Upper lobe of left lung (tissue), 6 donors: ENCODE measurements around the gene CAPN11. TPM values are rescaled to one million over a fixed set of nuclear protein-coding genes. Genes with fewer than 3 reads are reported as not detected.
"Not testable (repeated sequence)": the region's sequence is repeated elsewhere in the genome, so short reads cannot be mapped to it uniquely, and the experiment has no call there.

Source experiments
- ATAC-seq, 2 donors: fragments of 200-7000 bp; cut with Tn5 transposase; one replicate each; pipeline ENCODE4 v1.9.1; 2022; ENCODE audit warnings: mild to moderate bottlenecking in 2 of 2, moderate library complexity in 2 of 2; ENCODE audit not compliant: low FRiP score in 2 of 2
- DNase-seq, 2 donors: peaks; one replicate each; pipeline ENCODE4 v3.0.0-alpha.2; 2019 to 2020
- H3K27ac ChIP-seq, 4 donors: fragments of 200-600 bp; sonication (generic); one replicate each; pipeline ENCODE4 v1.5.1; 2016 to 2019
- H3K27me3 ChIP-seq, 4 donors: fragments of 200-600 bp; sonication (generic); one replicate each; pipeline ENCODE4 v1.5.1; 2017 to 2019
- H3K36me3 ChIP-seq, 4 donors: fragments of 200-600 bp; sonication (generic); one replicate each; pipeline ENCODE4 v1.5.1; 2016 to 2019
- H3K4me1 ChIP-seq, 4 donors: fragments of 200-600 bp; sonication (generic); one replicate each; pipeline ENCODE4 v1.5.1; 2018 to 2019
- H3K4me3 ChIP-seq, 4 donors: fragments of 200-600 bp; sonication (generic); one replicate each; pipeline ENCODE4 v1.5.1; 2017 to 2019; ENCODE audit warnings: mild to moderate bottlenecking in 2 of 4, moderate library complexity in 1 of 4
- H3K9me3 ChIP-seq, 4 donors: fragments of 200-600 bp; sonication (generic); one replicate each; pipeline ENCODE4 v1.5.1; 2018 to 2019
- CTCF ChIP-seq, 6 experiments: fragments of 450-650 bp in 4 of 6; fragments of 200-600 bp in 2 of 6; sonication (generic) in 2 of 6; IDR thresholded peaks; one replicate each; pipeline ENCODE4 v1.5.1; 2016 to 2019; ENCODE audit warnings: antibody characterized with exemption in 6 of 6
- EP300 ChIP-seq, 4 donors: sonication (generic); formaldehyde crosslinking; IDR thresholded peaks; one replicate each; pipeline ENCODE4 v1.5.1; 2017; ENCODE audit warnings: antibody characterized with exemption in 4 of 4, control low read depth in 2 of 4
- POLR2A ChIP-seq, 4 donors: fragments of 450-650 bp; IDR thresholded peaks; one replicate each; pipeline ENCODE4 v1.5.1; 2016 to 2017; ENCODE audit warnings: antibody characterized with exemption in 4 of 4, mild to moderate bottlenecking in 2 of 4
- POLR2AphosphoS5 ChIP-seq, 2 donors: sonication (generic); formaldehyde crosslinking; IDR thresholded peaks; one replicate each; pipeline ENCODE4 v1.5.1; 2017; ENCODE audit warnings: antibody characterized with exemption in 2 of 2
- WGBS, 2 donors: methylation state at CpG; one replicate each; pipeline ENCODE4 v1.1.5; 2017 to 2018; 5-methylcytosine and 5-hydroxymethylcytosine counted together
- total RNA-seq, 6 donors: library from RNA; depleted of rRNA in 4 of 6; stranded (reverse); fragments of >200 nt in 4 of 6; gene quantifications; one replicate each; pipeline versions ENCODE4 v1.1.0 to v1.2.1, GENCODE V29; 2016 to 2021
- donor health status: DM: no; HTN: no; CAD: no; lungs with moderate emphysema.
- donor health status: DM: no; HTN: yes; CAD: no; lungs with severe emphysema.

CAPN11 gene
- total RNA-seq, 6 donors from 2014 or later = 0.30 to 0.81 (median 0.52) TPM; not detected in 2

GRCh38 chr6:44228836-44229235 lies 70.2 kb downstream of the CAPN11 start:
- TF ChIP-seq POLR2AphosphoS5 (IDR thresholded peaks at IDR 0.05) = no peak
- no peak for TF ChIP-seq EP300 (IDR thresholded peaks at IDR 0.05)
- TF ChIP-seq CTCF (IDR thresholded peaks at IDR 0.05) = no peak
- no peak for TF ChIP-seq POLR2A (IDR thresholded peaks at IDR 0.05)
- no peak overlapping the region for H3K4me3 ChIP-seq
- H3K27me3 ChIP-seq = no peaks in the 10 kb centered on the region
- ATAC-seq = no peak
- H3K4me1 ChIP-seq = peaks cover 22 to 34% (median 29%) of the 10 kb centered on the region in 4 donors
- H3K36me3 ChIP-seq = peaks cover 0 to 37% (median 22%) of the 10 kb centered on the region in 4 donors
- H3K9me3 ChIP-seq = no peaks in the 10 kb centered on the region
- no peak overlapping the region for H3K27ac ChIP-seq
- DNase-seq = no peak
- 84 to 88% methylated on average over 4 to 5 of the region's 5 CpGs for WGBS, 2 donors

GRCh38 chr6:44229376-44230033 lies 70.9 kb downstream of the CAPN11 start:
- Histone ChIP-seq H3K36me3 (peaks cover 0 to 37% (median 22%) of the 10 kb centered on the region in 4 donors), H3K9me3 (no peaks in the 10 kb centered on the region), H3K27me3 (no peaks in the 10 kb centered on the region), H3K4me3 (no peak overlapping the region), H3K27ac (no peak overlapping the region), H3K4me1 (peaks cover 22 to 34% (median 26%) of the 10 kb centered on the region in 4 donors)
- no peak for TF ChIP-seq POLR2A (IDR thresholded peaks at IDR 0.05)
- TF ChIP-seq POLR2AphosphoS5 (IDR thresholded peaks at IDR 0.05) = no peak
- no peak for TF ChIP-seq EP300 (IDR thresholded peaks at IDR 0.05)
- no peak for TF ChIP-seq CTCF (IDR thresholded peaks at IDR 0.05)
- 86 to 90% methylated on average over 8 to 11 of the region's 11 CpGs for WGBS, 2 donors
- no peak for ATAC-seq
- peak in 1 of 2 donors; percentile 29 for DNase-seq

GRCh38 chr6:44230034-44230675 lies 71.5 kb downstream of the CAPN11 start:
- H3K4me1 ChIP-seq = peaks cover 27 to 37% (median 29%) of the 10 kb centered on the region in 4 donors
- H3K4me3 ChIP-seq = no peak overlapping the region
- DNase-seq (peak in 1 of 2 donors; percentile 28), ATAC-seq (no peak)
- H3K36me3 ChIP-seq = peaks cover 0 to 37% (median 22%) of the 10 kb centered on the region in 4 donors
- H3K27ac ChIP-seq = no peak overlapping the region
- H3K9me3 ChIP-seq = no peaks in the 10 kb centered on the region
- no peaks in the 10 kb centered on the region for H3K27me3 ChIP-seq
- TF ChIP-seq CTCF (IDR thresholded peaks at IDR 0.05) (no peak), POLR2A (IDR thresholded peaks at IDR 0.05) (no peak), POLR2AphosphoS5 (IDR thresholded peaks at IDR 0.05) (no peak), EP300 (IDR thresholded peaks at IDR 0.05) (no peak)
- WGBS, 2 donors = 97 to 100% methylated on average over 6 to 9 of the region's 10 CpGs

GRCh38 chr6:44231426-44231825 lies 72.8 kb downstream of the CAPN11 start:
- not testable (repeated sequence) for H3K27ac ChIP-seq, H3K9me3 ChIP-seq, H3K4me3 ChIP-seq, DNase-seq, ATAC-seq, H3K27me3 ChIP-seq
- peaks cover 21 to 30% (median 24%) of the 10 kb centered on the region in 4 donors for H3K4me1 ChIP-seq
- H3K36me3 ChIP-seq = peaks cover 0 to 37% (median 22%) of the 10 kb centered on the region in 4 donors
- WGBS, 2 donors = 80 to 87% methylated on average over 9 of the region's 9 CpGs

GRCh38 chr6:44232676-44233566 lies 74.3 kb downstream of the CAPN11 start:
- peak in 1 of 2 donors; percentile 66 for DNase-seq
- H3K36me3 ChIP-seq = peaks cover 0 to 37% (median 22%) of the 10 kb centered on the region in 4 donors

More at GRCh38 chr6:44232676-44233566, 74.3 kb downstream of the CAPN11 start:
- no peak for TF ChIP-seq EP300 (IDR thresholded peaks at IDR 0.05)
- no peak for TF ChIP-seq POLR2A (IDR thresholded peaks at IDR 0.05)
- TF ChIP-seq CTCF (IDR thresholded peaks at IDR 0.05) = no peak
- TF ChIP-seq POLR2AphosphoS5 (IDR thresholded peaks at IDR 0.05) = no peak
- H3K4me3 ChIP-seq = no peak overlapping the region
- no peaks in the 10 kb centered on the region for H3K9me3 ChIP-seq
- no peaks in the 10 kb centered on the region for H3K27me3 ChIP-seq
- H3K27ac ChIP-seq = peak overlapping the region in 2 of 4 donors; percentile 59 to 66
- H3K4me1 ChIP-seq = peaks cover 25 to 28% (median 26%) of the 10 kb centered on the region in 4 donors
- 85 to 88% methylated on average over 6 to 16 of the region's 16 CpGs for WGBS, 2 donors
- ATAC-seq = no peak
